PC-3 (cell line): ENCODE results near the gene TMEM212.

Experiments used
- CTCF ChIP-seq: fragments of 300-600 bp; sonication (generic); conservative IDR thresholded peaks from 2 replicates; pipeline ENCODE4 v1.5.1; 2017; ENCODE audit warnings: antibody characterized with exemption, low read depth, mild to moderate bottlenecking, low read length
- EZH2 ChIP-seq: fragments of 300-600 bp; sonication (generic); IDR thresholded peaks from one replicate; pipeline ENCODE4 v1.6.1; 2017; ENCODE audit warnings: antibody characterized with exemption, mild to moderate bottlenecking, low read length; ENCODE audit not compliant: unreplicated experiment

- no peak for TF ChIP-seq CTCF
- no peak for TF ChIP-seq EZH2
These were observed 21.3 kb upstream of the TMEM212 start for GRCh38 chr3:171821778-171822358.
